ENCODE measurements around the gene TLR7. TPM values are rescaled to one million over a fixed set of nuclear protein-coding genes. Genes with fewer than 3 reads are reported as not detected.
A peak's percentile ranks its signal among the peaks of the same experiment; 100 is the strongest.

Gene TLR7
- total RNA-seq, 1 donor: under 0.01 TPM

DNA sequence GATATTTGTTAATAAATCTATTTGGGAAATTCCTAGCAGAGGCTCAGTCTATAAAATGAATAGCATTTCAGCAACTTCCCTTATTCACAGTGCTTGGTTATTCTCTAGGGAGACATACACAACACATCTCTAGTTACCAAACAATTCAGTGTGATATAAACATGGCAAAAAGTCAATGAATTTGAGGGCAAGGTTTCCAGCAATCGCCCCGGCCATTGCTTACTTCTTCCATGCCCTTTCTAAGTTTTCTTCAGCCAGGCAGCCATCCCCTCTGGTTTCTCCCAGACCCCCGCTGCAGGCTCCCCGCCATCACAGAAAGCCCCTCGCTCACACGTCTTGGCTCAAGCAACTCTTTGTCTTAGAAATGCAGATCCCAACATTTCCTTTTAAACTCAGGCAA is 4.4 kb downstream of the TLR7 start:
- TF ChIP-seq CTCF (IDR thresholded peaks at IDR 0.05; ENCODE audit: extremely low read depth, low read depth, low read length): no peak
- Histone ChIP-seq H3K4me2 (ENCODE audit: insufficient read depth, low read length) (no peak overlapping the region), H3K79me2 (ENCODE audit: insufficient read depth, low read length) (no peaks in the 10 kb centered on the region), H3K4me3 (ENCODE audit: insufficient read depth, low read length) (no peak overlapping the region), H3K4me1 (ENCODE audit: insufficient read depth, low read length) (no peaks in the 10 kb centered on the region), H3K27me3 (ENCODE audit: insufficient read depth, low read length) (no peaks in the 10 kb centered on the region), H4K20me1 (ENCODE audit: insufficient read depth, low read length) (no peaks in the 10 kb centered on the region), H3K27ac (ENCODE audit: low read depth, low read length) (no peak overlapping the region), H2AFZ (ENCODE audit: low read length) (no peak overlapping the region), H3K9me3 (ENCODE audit: low read depth, low read length) (no peaks in the 10 kb centered on the region), H3K36me3 (ENCODE audit: insufficient read depth, low read length) (no peaks in the 10 kb centered on the region)
- peak; percentile 19 for DNase-seq (ENCODE audit: insufficient read length, low spot score, missing footprints)

DNA sequence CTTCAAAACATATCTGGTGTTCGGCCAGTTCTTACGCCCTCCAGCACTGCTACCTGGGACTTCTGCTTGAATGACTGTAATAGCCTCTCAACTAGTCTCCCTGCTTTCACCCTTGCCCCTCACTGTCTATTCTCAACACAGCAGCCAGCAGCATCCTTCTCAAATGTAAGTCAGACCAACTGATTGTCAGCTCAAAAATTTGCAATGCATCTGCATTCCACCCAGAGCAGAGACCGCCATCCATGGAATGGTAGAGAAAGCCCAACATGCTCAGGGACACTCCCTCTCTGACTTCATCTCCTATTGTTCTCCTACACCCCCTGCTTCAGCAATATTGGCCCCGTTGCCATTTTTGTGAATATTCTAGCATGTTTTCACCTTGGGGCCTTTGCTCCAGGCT is 5.9 kb downstream of the TLR7 start:
- no peaks in the 10 kb centered on the region for H3K36me3 ChIP-seq (ENCODE audit: insufficient read depth, low read length)
- no peak overlapping the region for H3K4me3 ChIP-seq (ENCODE audit: insufficient read depth, low read length)
- H3K79me2 ChIP-seq (ENCODE audit: insufficient read depth, low read length): no peaks in the 10 kb centered on the region
- no peak for DNase-seq (ENCODE audit: insufficient read length, low spot score, missing footprints)
- H4K20me1 ChIP-seq (ENCODE audit: insufficient read depth, low read length): no peaks in the 10 kb centered on the region
- H2AFZ ChIP-seq (ENCODE audit: low read length): no peak overlapping the region
- no peaks in the 10 kb centered on the region for H3K9me3 ChIP-seq (ENCODE audit: low read depth, low read length)
- no peak overlapping the region for H3K27ac ChIP-seq (ENCODE audit: low read depth, low read length)
- TF ChIP-seq CTCF (IDR thresholded peaks at IDR 0.05; ENCODE audit: extremely low read depth, low read depth, low read length): no peak
- H3K4me1 ChIP-seq (ENCODE audit: insufficient read depth, low read length): no peaks in the 10 kb centered on the region
- no peaks in the 10 kb centered on the region for H3K27me3 ChIP-seq (ENCODE audit: insufficient read depth, low read length)
- no peak overlapping the region for H3K4me2 ChIP-seq (ENCODE audit: insufficient read depth, low read length)

DNA sequence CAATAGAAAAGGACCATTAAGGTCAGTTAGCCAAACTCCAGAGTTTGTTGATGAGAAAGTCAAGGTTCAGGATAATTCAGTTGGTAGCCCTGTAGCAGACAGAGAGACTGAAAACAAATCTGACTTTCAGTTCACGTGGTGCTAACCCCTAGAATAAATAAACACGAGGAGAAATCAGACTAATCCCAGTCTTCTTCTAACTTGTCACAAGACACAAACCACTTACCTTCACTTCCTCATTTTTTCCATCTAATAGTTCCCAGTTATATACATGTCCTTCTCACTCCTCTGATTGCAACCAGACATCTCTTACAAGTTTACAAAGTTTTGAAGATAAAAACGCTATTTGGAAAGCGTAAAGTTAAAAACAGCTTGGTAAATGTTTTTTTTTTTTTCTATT is 7.7 kb downstream of the TLR7 start:
- Histone ChIP-seq H3K36me3 (ENCODE audit: insufficient read depth, low read length) (no peaks in the 10 kb centered on the region), H3K27me3 (ENCODE audit: insufficient read depth, low read length) (no peaks in the 10 kb centered on the region), H3K4me1 (ENCODE audit: insufficient read depth, low read length) (no peaks in the 10 kb centered on the region), H3K9me3 (ENCODE audit: low read depth, low read length) (no peaks in the 10 kb centered on the region), H3K4me3 (ENCODE audit: insufficient read depth, low read length) (no peak overlapping the region), H3K4me2 (ENCODE audit: insufficient read depth, low read length) (no peak overlapping the region), H4K20me1 (ENCODE audit: insufficient read depth, low read length) (no peaks in the 10 kb centered on the region), H3K27ac (ENCODE audit: low read depth, low read length) (no peak overlapping the region), H2AFZ (ENCODE audit: low read length) (no peak overlapping the region), H3K79me2 (ENCODE audit: insufficient read depth, low read length) (no peaks in the 10 kb centered on the region)
- no peak for DNase-seq (ENCODE audit: insufficient read length, low spot score, missing footprints)
- no peak for TF ChIP-seq CTCF (IDR thresholded peaks at IDR 0.05; ENCODE audit: extremely low read depth, low read depth, low read length)

- H3K36me3 ChIP-seq (ENCODE audit: insufficient read depth, low read length): no peaks in the 10 kb centered on the region
- no peaks in the 10 kb centered on the region for H3K27me3 ChIP-seq (ENCODE audit: insufficient read depth, low read length)
- H3K9me3 ChIP-seq (ENCODE audit: low read depth, low read length): no peaks in the 10 kb centered on the region
- no peak for TF ChIP-seq CTCF (IDR thresholded peaks at IDR 0.05; ENCODE audit: extremely low read depth, low read depth, low read length)
- DNase-seq (ENCODE audit: insufficient read length, low spot score, missing footprints): no peak
- no peak overlapping the region for H2AFZ ChIP-seq (ENCODE audit: low read length)
- no peak overlapping the region for H3K4me2 ChIP-seq (ENCODE audit: insufficient read depth, low read length)
- no peaks in the 10 kb centered on the region for H3K79me2 ChIP-seq (ENCODE audit: insufficient read depth, low read length)
- no peak overlapping the region for H3K27ac ChIP-seq (ENCODE audit: low read depth, low read length)
- H4K20me1 ChIP-seq (ENCODE audit: insufficient read depth, low read length): no peaks in the 10 kb centered on the region
- no peak overlapping the region for H3K4me3 ChIP-seq (ENCODE audit: insufficient read depth, low read length)
- no peaks in the 10 kb centered on the region for H3K4me1 ChIP-seq (ENCODE audit: insufficient read depth, low read length)
Observed at GRCh38 chrX:12877386-12877785, 10.5 kb downstream of the TLR7 start.
